Measurements from ENCODE around the gene IZUMO1.
"Not testable (repeated sequence)": the region's sequence is repeated elsewhere in the genome, so short reads cannot be mapped to it uniquely, and the experiment has no call there.

The IZUMO1 gene

GRCh38 chr19:48770734-48771472 lies 24.2 kb upstream of the IZUMO1 start:
- Histone ChIP-seq H3K9me3 (no peaks in the 10 kb centered on the region), H3K27me3 (ENCODE audit: low read depth) (peaks cover 8% of the 10 kb centered on the region; the same call in 1 of the 2 replicates), H3K4me1 (no peaks in the 10 kb centered on the region), H3K36me3 (replicated peaks) (no peaks in the 10 kb centered on the region), H3K4me3 (no peak overlapping the region)
- in situ Hi-C loops (cut with MboI; ENCODE audit: low sequenced_read_pairs) = no loop called here
- no peak for DNase-seq (ENCODE audit: low spot score in 2 of 2)

GRCh38 chr19:48770266-48770665 lies 23.6 kb upstream of the IZUMO1 start:
- Histone ChIP-seq H3K4me1 (no peaks in the 10 kb centered on the region), H3K27me3 (ENCODE audit: low read depth) (peaks cover 9% of the 10 kb centered on the region), H3K9me3 (no peaks in the 10 kb centered on the region), H3K4me3 (no peak overlapping the region), H3K36me3 (replicated peaks) (no peaks in the 10 kb centered on the region)
- DNase-seq (ENCODE audit: low spot score in 2 of 2) = no peak
- in situ Hi-C loops (cut with MboI; ENCODE audit: low sequenced_read_pairs) = no loop called here

- H3K9me3 ChIP-seq = no peaks in the 10 kb centered on the region
- no peaks in the 10 kb centered on the region for H3K36me3 ChIP-seq (replicated peaks)
- no peak for DNase-seq (ENCODE audit: low spot score in 2 of 2)
- no peak overlapping the region for H3K4me3 ChIP-seq
- no peaks in the 10 kb centered on the region for H3K4me1 ChIP-seq
- H3K27me3 ChIP-seq (ENCODE audit: low read depth) = peaks cover 20% of the 10 kb centered on the region
- in situ Hi-C loops (cut with MboI; ENCODE audit: low sequenced_read_pairs) = no loop called here
Measured at GRCh38 chr19:48768994-48769713, 22.4 kb upstream of the IZUMO1 start.

GRCh38 chr19:48768171-48768753 lies 21.6 kb upstream of the IZUMO1 start:
- in situ Hi-C loops (cut with MboI; ENCODE audit: low sequenced_read_pairs); H3K9me3 ChIP-seq; DNase-seq (ENCODE audit: low spot score in 2 of 2); H3K36me3 ChIP-seq (replicated peaks); H3K4me3 ChIP-seq; H3K4me1 ChIP-seq: not testable (repeated sequence)
- peaks cover 27% of the 10 kb centered on the region for H3K27me3 ChIP-seq (ENCODE audit: low read depth)

DNA sequence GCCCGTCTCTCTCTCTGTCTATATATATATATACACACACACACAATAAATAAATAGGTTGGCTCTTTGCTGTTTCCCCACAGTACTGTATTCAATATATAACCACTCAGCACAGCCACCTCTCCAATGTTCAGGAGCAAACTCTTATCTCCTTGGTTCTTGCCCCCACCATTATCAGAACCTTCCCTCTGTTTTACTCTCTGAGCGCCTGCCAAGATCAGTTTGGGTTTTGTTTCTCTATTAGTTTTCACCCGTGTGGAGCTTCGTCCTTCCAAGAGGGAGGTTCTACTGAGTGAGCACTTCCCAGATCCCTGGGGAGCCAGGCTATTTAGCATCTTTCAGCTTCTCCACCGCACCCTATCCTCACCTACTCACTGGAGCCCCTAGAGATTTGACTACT lies 19.1 kb upstream of the IZUMO1 start:
- DNase-seq (ENCODE audit: low spot score in 2 of 2); H3K4me3 ChIP-seq; H3K9me3 ChIP-seq; H3K36me3 ChIP-seq (replicated peaks); H3K4me1 ChIP-seq; in situ Hi-C loops (cut with MboI; ENCODE audit: low sequenced_read_pairs): not testable (repeated sequence)
- H3K27me3 ChIP-seq (ENCODE audit: low read depth) = peaks cover 35% of the 10 kb centered on the region

DNA sequence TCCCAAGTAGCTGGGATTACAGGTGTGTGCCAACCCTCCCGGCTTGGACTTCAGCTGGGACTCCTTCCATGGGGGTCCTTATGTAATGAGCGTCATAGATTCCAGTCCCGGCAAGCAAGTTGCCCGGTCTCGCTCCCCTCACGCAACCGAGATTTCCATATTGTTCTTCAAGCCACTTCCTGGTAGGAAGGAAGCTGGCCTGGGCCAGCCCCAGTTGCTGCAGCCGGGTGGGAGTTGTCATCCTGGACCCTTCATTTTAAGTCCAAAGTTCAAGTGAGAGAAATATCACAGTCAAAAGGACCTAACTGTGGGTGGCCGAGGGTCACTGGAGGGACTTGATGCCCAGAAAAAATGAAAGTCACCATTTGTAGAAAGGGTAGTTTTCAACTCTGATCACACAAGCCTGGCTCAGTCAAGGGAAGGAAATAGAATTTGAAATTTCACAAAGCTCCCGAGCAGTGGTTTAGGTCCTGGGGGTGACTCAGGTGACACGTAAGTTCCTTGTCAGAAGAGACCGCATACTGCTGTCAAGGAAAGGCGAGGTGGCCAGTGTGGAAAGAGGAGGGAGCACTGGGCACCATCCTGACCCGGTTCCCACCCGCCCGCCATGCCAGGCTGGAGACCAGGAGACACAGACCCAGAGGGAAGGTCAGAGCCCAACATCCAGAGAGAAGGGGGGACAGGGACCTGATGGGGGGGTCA lies 13.9 kb upstream of the IZUMO1 start:
- H3K27me3 ChIP-seq (ENCODE audit: low read depth) = peaks cover 31% of the 10 kb centered on the region
- no peak overlapping the region for H3K4me3 ChIP-seq
- H3K36me3 ChIP-seq (replicated peaks) = no peaks in the 10 kb centered on the region
- no peak for DNase-seq (ENCODE audit: low spot score in 2 of 2)
- H3K9me3 ChIP-seq = no peaks in the 10 kb centered on the region; the same call in none of the 2 replicates
- in situ Hi-C loops (cut with MboI; ENCODE audit: low sequenced_read_pairs) = no loop called here
- no peaks in the 10 kb centered on the region for H3K4me1 ChIP-seq

DNA sequence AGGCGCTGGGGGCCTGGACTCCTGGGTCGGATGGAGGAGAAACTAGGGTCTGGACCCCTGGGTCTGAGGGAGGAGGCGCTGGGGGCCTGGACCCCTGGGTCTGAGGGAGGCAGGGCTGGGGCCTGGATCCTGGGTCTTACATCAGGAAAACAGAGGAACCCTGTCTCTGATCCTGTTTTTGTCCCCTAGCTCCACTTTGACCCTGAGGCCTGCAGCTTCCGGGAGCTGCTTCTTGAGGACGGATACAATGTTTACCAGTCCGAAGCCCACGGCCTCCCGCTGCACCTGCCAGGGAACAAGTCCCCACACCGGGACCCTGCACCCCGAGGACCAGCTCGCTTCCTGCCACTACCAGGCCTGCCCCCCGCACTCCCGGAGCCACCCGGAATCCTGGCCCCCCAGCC lies 11.0 kb upstream of the IZUMO1 start:
- DNase-seq (ENCODE audit: low spot score in 2 of 2) = no peak
- Histone ChIP-seq H3K36me3 (replicated peaks) (no peaks in the 10 kb centered on the region), H3K4me1 (peaks cover 3% of the 10 kb centered on the region; the same call in 1 of the 2 replicates), H3K9me3 (no peaks in the 10 kb centered on the region; the same call in none of the 2 replicates), H3K27me3 (ENCODE audit: low read depth) (peaks cover 8% of the 10 kb centered on the region; the same call in 1 of the 2 replicates), H3K4me3 (no peak overlapping the region)
- in situ Hi-C loops (cut with MboI; ENCODE audit: low sequenced_read_pairs) = no loop called here

DNA sequence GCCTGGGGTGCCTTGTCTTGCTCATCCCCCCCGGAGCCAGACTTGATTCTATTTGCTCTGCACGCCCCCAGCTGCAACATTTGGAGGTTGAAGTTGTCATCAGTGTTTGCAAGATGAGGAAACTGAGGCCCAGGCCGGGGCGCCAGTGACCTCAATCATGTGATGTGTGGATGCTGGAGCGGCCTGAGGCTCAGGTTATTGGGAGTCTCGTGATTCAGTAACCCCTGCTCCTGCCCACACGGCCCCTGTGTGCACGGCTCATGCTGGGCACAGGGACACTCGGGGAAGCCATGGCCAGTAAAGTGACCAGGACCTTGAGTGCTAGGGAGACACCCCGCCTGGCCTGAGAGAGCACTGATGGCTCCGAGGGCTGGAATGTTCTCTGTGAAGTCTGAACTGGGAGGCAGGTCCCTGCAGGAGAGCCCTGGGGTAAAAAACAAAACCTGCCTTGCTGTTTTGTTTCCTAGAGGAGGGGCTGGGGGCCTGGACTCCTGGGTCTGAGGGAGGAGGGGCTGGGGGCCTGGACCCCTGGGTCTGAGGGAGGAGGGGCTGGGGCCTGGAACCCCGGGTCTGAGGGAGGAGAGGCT lies 10.5 kb upstream of the IZUMO1 start:
- Histone ChIP-seq H3K9me3 (no peaks in the 10 kb centered on the region; the same call in none of the 2 replicates), H3K27me3 (ENCODE audit: low read depth) (peaks cover 4% of the 10 kb centered on the region; the same call in 1 of the 2 replicates), H3K4me3 (no peak overlapping the region), H3K36me3 (replicated peaks) (no peaks in the 10 kb centered on the region), H3K4me1 (peaks cover 3% of the 10 kb centered on the region; the same call in 1 of the 2 replicates)
- DNase-seq (ENCODE audit: low spot score in 2 of 2) = no peak
- in situ Hi-C loops (cut with MboI; ENCODE audit: low sequenced_read_pairs) = no loop called here

- no peaks in the 10 kb centered on the region for H3K36me3 ChIP-seq (replicated peaks)
- peaks cover 7% of the 10 kb centered on the region for H3K4me1 ChIP-seq
- peaks cover 4% of the 10 kb centered on the region; the same call in 1 of the 2 replicates for H3K27me3 ChIP-seq (ENCODE audit: low read depth)
- no peak for DNase-seq (ENCODE audit: low spot score in 2 of 2)
- H3K9me3 ChIP-seq = no peaks in the 10 kb centered on the region; the same call in none of the 2 replicates
- no peak overlapping the region for H3K4me3 ChIP-seq
- in situ Hi-C loops (cut with MboI; ENCODE audit: low sequenced_read_pairs) = no loop called here
Measured at GRCh38 chr19:48756686-48757085, 10.0 kb upstream of the IZUMO1 start.

GRCh38 chr19:48756212-48756611 lies 9.5 kb upstream of the IZUMO1 start:
- DNase-seq (ENCODE audit: low spot score in 2 of 2) = no peak
- peaks cover 4% of the 10 kb centered on the region; the same call in 1 of the 2 replicates for H3K27me3 ChIP-seq (ENCODE audit: low read depth)
- H3K4me1 ChIP-seq = peaks cover 8% of the 10 kb centered on the region
- H3K4me3 ChIP-seq = no peak overlapping the region
- in situ Hi-C loops (cut with MboI; ENCODE audit: low sequenced_read_pairs) = no loop called here
- no peaks in the 10 kb centered on the region for H3K36me3 ChIP-seq (replicated peaks)
- H3K9me3 ChIP-seq = no peaks in the 10 kb centered on the region; the same call in none of the 2 replicates

GRCh38 chr19:48755787-48756186 lies 9.1 kb upstream of the IZUMO1 start:
- Histone ChIP-seq H3K36me3 (replicated peaks) (no peaks in the 10 kb centered on the region), H3K9me3 (no peaks in the 10 kb centered on the region; the same call in none of the 2 replicates), H3K4me3 (no peak overlapping the region), H3K4me1 (peaks cover 8% of the 10 kb centered on the region), H3K27me3 (ENCODE audit: low read depth) (peaks cover 4% of the 10 kb centered on the region; the same call in 1 of the 2 replicates)
- in situ Hi-C loops (cut with MboI; ENCODE audit: low sequenced_read_pairs) = no loop called here
- DNase-seq (ENCODE audit: low spot score in 2 of 2) = no peak

- H3K4me3 ChIP-seq = no peak within 1 kb of the TSS
- H3K4me1 ChIP-seq = peaks cover 8% of the 10 kb centered on the region
- H3K9me3 ChIP-seq = no peaks in the 10 kb centered on the region; the same call in 1 of the 2 replicates
- DNase-seq (ENCODE audit: low spot score in 2 of 2) = no peak
- in situ Hi-C loops (cut with MboI; ENCODE audit: low sequenced_read_pairs) = no loop called here
- 0 out of 2 replicates have a peak, but pooled peaks cover 3% of the 10 kb centered on the region for H3K27me3 ChIP-seq (ENCODE audit: low read depth)
- H3K36me3 ChIP-seq (replicated peaks) = no peaks in the 10 kb centered on the region
Measured at GRCh38 chr19:48755084-48755641, 8.5 kb upstream of the IZUMO1 start, which contains the start of gene FGF21. Gene FGF21 (plus strand): TSS chr19:48755524. CDS start chr19:48756237, 713 bp downstream.
